GM12878 (cell line): ENCODE measurements around the gene CORO1C. TPM values are rescaled to one million over a fixed set of nuclear protein-coding genes. Genes with fewer than 3 reads are reported as not detected.

Experiments
- ATAC-seq: fragments of 200-7000 bp; cut with Tn5 transposase; 3 replicates; pipeline ENCODE4 v1.9.1; 2020; ENCODE audit warnings: mild to moderate bottlenecking, moderate library complexity
- BruUV-seq: library from RNA; stranded (reverse); fragments of 400-500 nt; replicated peaks from 2 replicates; lab custom pipeline; 2021; lab: Mats Ljungman, UMichigan
- CTCF ChIA-PET: fragments of 300-600 bp; sonication (Branson Sonifier 250); formaldehyde crosslinking; extraction: SDS; loops from one replicate; lab custom pipeline; 2021; ENCODE audit warnings: inconsistent platforms; lab: Yijun Ruan, JAX
- POLR2A ChIA-PET: fragments of 350-600 bp; formaldehyde crosslinking; extraction: SDS; loops from one replicate; lab custom pipeline; 2021; ENCODE audit warnings: inconsistent platforms; lab: Charles Lee
- RAD21 ChIA-PET: fragments of 300-600 bp; sonication (Branson Sonifier 250); formaldehyde crosslinking; loops from one replicate; lab custom pipeline; 2023; ENCODE audit warnings: antibody characterized with exemption; ENCODE audit not compliant: unreplicated experiment; lab: Charles Lee
- SMC1A ChIA-PET: fragments of 300-600 bp; sonication (Branson Sonifier 250); formaldehyde crosslinking; loops from one replicate; lab custom pipeline; 2023; ENCODE audit not compliant: unreplicated experiment, uncharacterized antibody; lab: Charles Lee
- DNase-seq: peaks from one replicate; pipeline ENCODE4 v3.0.0-alpha.2; 2011; ENCODE audit warnings: low read depth, low spot score
- FAIRE-seq: peaks from 3 replicates; lab custom pipeline; 2011; peaks lifted over from hg19 to GRCh38; lab: Jason Lieb, UNC
- H2AFZ ChIP-seq: 2 replicates; pipeline ENCODE4 v1.6.0; 2011; ENCODE audit warnings: low read depth, low read length, control low read depth; ENCODE audit not compliant: control insufficient read depth
- H3K27ac ChIP-seq: 2 replicates; pipeline ENCODE4 v1.5.1; 2011; ENCODE audit warnings: control low read depth; ENCODE audit not compliant: control insufficient read depth, insufficient read depth
- H3K27me3 ChIP-seq, 2 experiments: replicated peaks in 1 of 2; 2 replicates each; pipeline versions ENCODE4 v1.6.0 to v1.6.1; 2011; ENCODE audit warnings: low read length in 1 of 2; ENCODE audit not compliant: control insufficient read depth in 2 of 2, insufficient read depth in 2 of 2
- H3K36me3 ChIP-seq, 2 experiments: 2 replicates each; pipeline ENCODE4 v1.5.1; 2011; ENCODE audit warnings: low read length in 1 of 2; ENCODE audit not compliant: control insufficient read depth in 2 of 2, insufficient read depth in 2 of 2
- H3K4me1 ChIP-seq: 2 replicates; pipeline ENCODE4 v1.6.1; 2011; ENCODE audit warnings: mild to moderate bottlenecking, low read length, moderate library complexity, mixed read lengths; ENCODE audit not compliant: control insufficient read depth, insufficient read depth
- H3K4me2 ChIP-seq: 2 replicates; pipeline ENCODE4 v1.6.0; 2011; ENCODE audit warnings: control low read depth; ENCODE audit not compliant: control insufficient read depth, insufficient read depth
- H3K4me3 ChIP-seq: fragments of 200-600 bp; sonication (generic); 2 replicates; pipeline ENCODE4 v1.5.1; 2016
- H3K79me2 ChIP-seq: 2 replicates; pipeline ENCODE4 v1.6.0; 2011; ENCODE audit warnings: low read length; ENCODE audit not compliant: control insufficient read depth, insufficient read depth
- H3K9ac ChIP-seq: 2 replicates; pipeline ENCODE4 v1.8.0; 2011; ENCODE audit warnings: low read length, control low read depth, mixed read lengths; ENCODE audit not compliant: control insufficient read depth, insufficient read depth
- H3K9me3 ChIP-seq: replicated peaks from 3 replicates; pipeline ENCODE4 v1.5.1; 2011; ENCODE audit warnings: mild to moderate bottlenecking, low read length; ENCODE audit not compliant: control insufficient read depth, insufficient read depth
- H4K20me1 ChIP-seq: 2 replicates; pipeline ENCODE4 v1.6.0; 2011; ENCODE audit not compliant: control insufficient read depth, insufficient read depth
- BACH1 ChIP-seq: fragments of 450-650 bp; IDR thresholded peaks from 2 replicates; pipeline ENCODE4 v1.6.1; 2017; ENCODE audit warnings: mild to moderate bottlenecking, borderline replicate concordance
- CUX1 ChIP-seq: IDR thresholded peaks from 2 replicates; pipeline ENCODE4 v1.6.1; 2012; ENCODE audit warnings: improper control_type of control experiment, low read depth, low read length; ENCODE audit not compliant: insufficient replicate concordance
- FOS ChIP-seq: IDR thresholded peaks from 3 replicates; pipeline ENCODE4 v1.6.1; 2011; ENCODE audit warnings: borderline replicate concordance; ENCODE audit not compliant: insufficient read length; ENCODE audit errors: extremely low read depth
- KLF5 ChIP-seq: fragments of 450-650 bp; IDR thresholded peaks from 2 replicates; pipeline ENCODE4 v1.6.1; 2014; ENCODE audit warnings: mild to moderate bottlenecking; ENCODE audit not compliant: partially characterized antibody
- SMAD5 ChIP-seq: IDR thresholded peaks from 2 replicates; pipeline ENCODE4 v1.6.1; 2016; ENCODE audit warnings: antibody characterized with exemption, low read depth
- WGBS: methylation state at CpG from one replicate; pipeline ENCODE4 v1.1.6; 2016; ENCODE audit warnings: low lambda C conversion rate; ENCODE audit not compliant: insufficient replicate concordance, insufficient coverage; ENCODE audit errors: missing lambda C conversion rate; 5-methylcytosine and 5-hydroxymethylcytosine counted together
- in situ Hi-C: fragments of 300-500 bp; cut with MboI; formaldehyde crosslinking; loops from 9 replicates; pipeline ENCODE4 v1.14.3; 2018; ENCODE audit warnings: mixed read lengths
- intact Hi-C: fragments of 100-400 bp; cut with micrococcal nuclease; formaldehyde crosslinking; loops from one replicate; pipeline ENCODE4 v1.14.2; 2022; ENCODE audit not compliant: unreplicated experiment
- polyA plus RNA-seq, 11 experiments: library from polyadenylated mRNA; depleted of rRNA in 4 of 11; unstranded in 6 of 11; stranded (reverse) in 5 of 11; fragments of >200 nt; fragmentation: Nextera tagmentation in 4 of 11; fragmentation: Illumina TruSeq in 1 of 11; extraction: Ambion mirVana in 4 of 11; extraction: Trizol in 1 of 11; gene quantifications; 1 replicate in 1 of 11; 2 replicates in 10 of 11; pipeline versions ENCODE4 v1.2.1 to v1.2.3, GENCODE V29; 2011 to 2016; ENCODE audit warnings: inconsistent platforms in 2 of 11, missing spikeins in 2 of 11, low read depth in 1 of 11
- total RNA-seq, 4 experiments: library from RNA; depleted of rRNA in 3 of 4; stranded (reverse); fragments of >200 nt in 3 of 4; fragmentation: Illumina TruSeq in 1 of 4; extraction: Trizol in 1 of 4; gene quantifications; 2 replicates each; pipeline versions ENCODE4 v1.2.1 to v1.2.3, GENCODE V29; 2013 to 2021

The CORO1C gene
- total and polyA plus RNA-seq, 10 of the 15 experiments (the other 5 are each of a cell fraction or from before 2014, with no cell fraction given) = 52.7 to 254 (median 171) TPM

- intact Hi-C loops (no loop called here), in situ Hi-C loops (no loop called here)
- Histone ChIP-seq H2AFZ (no peak overlapping the region), H3K9ac (no peak overlapping the region), H3K27me3 (no peaks in the 10 kb centered on the region), H4K20me1 (no peaks in the 10 kb centered on the region; the same call in 1 of the 2 replicates), H3K79me2 (peaks cover 91% of the 10 kb centered on the region), H3K4me3 (no peak overlapping the region), H3K27ac (no peak overlapping the region), H3K36me3 (no peaks in the 10 kb centered on the region), H3K4me1 (peaks cover 11% of the 10 kb centered on the region), H3K4me2 (no peak overlapping the region), H3K9me3 (no peaks in the 10 kb centered on the region)
- ChIA-PET POLR2A (interaction anchor here (0.6 to 1.9 kb wide), 5 partner anchors 10 to 148 kb away, joined by 3 to 11 read pairs (median 3); partner anchors contain the start of gene CORO1C), SMC1A (interaction anchor here (0.9 to 5.4 kb wide), 8 partner anchors 8 to 86 kb away, joined by 3 to 29 read pairs (median 6); no protein-coding TSS in a partner anchor), CTCF (interaction anchor here (0.7 to 2.2 kb wide), 4 partner anchors 26 to 56 kb away, joined by 3 to 7 read pairs (median 4); no protein-coding TSS in a partner anchor), RAD21 (interaction anchor here (0.9 to 1.9 kb wide), 4 partner anchors 9 to 55 kb away, joined by 3 to 6 read pairs (median 4); no protein-coding TSS in a partner anchor)
- TSS peak; percentile 8 for BruUV-seq
- DNase-seq (no peak), FAIRE-seq (no peak), ATAC-seq (no peak)
- TF ChIP-seq BACH1 = no peak
- TF ChIP-seq KLF5 = no peak
- no peak for TF ChIP-seq SMAD5
- TF ChIP-seq FOS = no peak
- TF ChIP-seq CUX1 = no peak
- WGBS = 98% methylated on average over 5 of the region's 5 CpGs
Observed at GRCh38 chr12:108720757-108721514, 10.4 kb downstream of the CORO1C start.
